Measurements from ENCODE around the gene WDR33.
"Not testable (repeated sequence)": the region's sequence is repeated elsewhere in the genome, so short reads cannot be mapped to it uniquely, and the experiment has no call there.

DNA sequence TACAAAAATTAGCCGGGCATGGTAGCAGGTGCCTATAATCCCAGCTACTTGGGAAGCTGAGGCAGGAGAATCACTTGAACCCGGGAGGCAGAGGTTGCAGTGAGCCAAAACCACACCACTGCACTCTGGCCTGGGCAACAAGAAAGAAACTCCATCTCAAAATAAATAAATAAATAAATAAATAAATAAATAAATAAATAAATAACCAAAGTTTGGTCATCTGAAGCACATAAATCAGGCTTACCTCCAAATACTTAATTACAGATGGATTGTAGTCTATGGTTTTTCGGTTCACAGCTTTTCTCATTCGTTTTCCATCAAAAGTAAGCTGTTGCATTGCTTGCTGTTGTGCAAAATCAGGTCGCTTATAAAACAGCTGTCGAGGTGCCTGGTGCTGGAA lies 40.4 kb downstream of the WDR33 start:
- not testable (repeated sequence) for TF ChIP-seq EZH2phosphoT487 (IDR thresholded peaks at IDR 0.05; ENCODE audit: insufficient read depth, low read depth); EZH2 (IDR thresholded peaks at IDR 0.05; ENCODE audit: insufficient read depth, poor library complexity, severe bottlenecking)

Measured in GM23248 (cell line).